GF-D8 (cell line): ENCODE data around the gene KCNJ10.

Source experiments
- DNase-seq: peaks from one replicate; lab custom pipeline; 2025; lab: John Stamatoyannopoulos, UW

KCNJ10 gene

GRCh38 chr1:160024195-160024905, 45.6 kb downstream of the KCNJ10 start:
- DNase-seq: no peak

- no peak for DNase-seq
Observed at GRCh38 chr1:160022330-160023310, 47.3 kb downstream of the KCNJ10 start.

GRCh38 chr1:160021376-160022074, 48.4 kb downstream of the KCNJ10 start:
- no peak for DNase-seq

- DNase-seq: no peak
Observed at GRCh38 chr1:160020196-160020595, 49.8 kb downstream of the KCNJ10 start.

GRCh38 chr1:160018900-160019299, 51.1 kb downstream of the KCNJ10 start:
- no peak for DNase-seq

GRCh38 chr1:160018347-160018746, 51.6 kb downstream of the KCNJ10 start:
- no peak for DNase-seq

- DNase-seq: no peak
Observed at GRCh38 chr1:160017592-160017991, 52.4 kb downstream of the KCNJ10 start.

- DNase-seq: no peak
Observed at GRCh38 chr1:160011781-160012180, 58.2 kb downstream of the KCNJ10 start.

- DNase-seq: no peak
Observed at GRCh38 chr1:160009801-160010200, 60.2 kb downstream of the KCNJ10 start.

- DNase-seq: no peak
Observed at GRCh38 chr1:160009081-160009480, 60.9 kb downstream of the KCNJ10 start.

- no peak for DNase-seq
Observed at GRCh38 chr1:160007577-160008200, 62.3 kb downstream of the KCNJ10 start.

GRCh38 chr1:160006312-160006940, 63.5 kb downstream of the KCNJ10 start:
- no peak for DNase-seq

- no peak for DNase-seq
Observed at GRCh38 chr1:160005070-160005469, 64.9 kb downstream of the KCNJ10 start.

GRCh38 chr1:160004425-160004824, 65.5 kb downstream of the KCNJ10 start:
- DNase-seq: no peak

GRCh38 chr1:160004001-160004400, 66.0 kb downstream of the KCNJ10 start:
- no peak for DNase-seq

GRCh38 chr1:160001440-160001839, 68.5 kb downstream of the KCNJ10 start:
- no peak for DNase-seq

- no peak for DNase-seq
Observed at GRCh38 chr1:159999204-159999603, 70.8 kb downstream of the KCNJ10 start.

- DNase-seq: no peak
Observed at GRCh38 chr1:159996653-159997052, 73.3 kb downstream of the KCNJ10 start.

- DNase-seq: no peak
Observed at GRCh38 chr1:159994896-159995295, 75.1 kb downstream of the KCNJ10 start.

- DNase-seq: no peak
Observed at GRCh38 chr1:159993911-159994310, 76.0 kb downstream of the KCNJ10 start.

- DNase-seq: no peak
Observed at GRCh38 chr1:159992161-159992560, 77.8 kb downstream of the KCNJ10 start.

GRCh38 chr1:159991513-159991912, 78.4 kb downstream of the KCNJ10 start:
- no peak for DNase-seq
